Measurements from ENCODE around the gene CD38.

The CD38 gene

DNA sequence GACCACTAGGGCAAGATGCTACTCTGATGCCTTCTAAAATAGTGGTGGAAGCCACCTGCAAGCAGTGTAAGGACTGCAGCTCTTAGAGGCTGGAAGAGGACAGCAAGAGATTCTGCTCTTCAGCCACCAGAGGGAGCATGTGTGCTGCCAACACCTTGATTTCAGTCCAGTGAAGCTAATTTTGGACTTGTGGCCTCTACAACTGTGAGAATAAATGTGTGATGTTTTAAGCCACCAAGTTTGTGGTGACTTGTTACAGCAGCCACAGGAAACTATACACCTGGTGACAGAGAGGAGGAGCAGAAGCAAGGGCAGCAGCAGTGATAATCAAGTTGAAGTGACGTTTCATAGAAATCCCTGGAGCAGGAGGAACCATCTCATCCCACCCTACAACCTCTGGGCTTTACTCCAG is 104.6 kb downstream of the CD38 start:
- in situ Hi-C loops (cut with HindIII; ENCODE audit: low sequenced_read_pairs): no loop called here
- no peak overlapping the region for H3K4me3 ChIP-seq (ENCODE audit: low read depth, low read length)
- peak; percentile 82 for DNase-seq (ENCODE audit: low read depth)
- TF ChIP-seq, protein P1, sequence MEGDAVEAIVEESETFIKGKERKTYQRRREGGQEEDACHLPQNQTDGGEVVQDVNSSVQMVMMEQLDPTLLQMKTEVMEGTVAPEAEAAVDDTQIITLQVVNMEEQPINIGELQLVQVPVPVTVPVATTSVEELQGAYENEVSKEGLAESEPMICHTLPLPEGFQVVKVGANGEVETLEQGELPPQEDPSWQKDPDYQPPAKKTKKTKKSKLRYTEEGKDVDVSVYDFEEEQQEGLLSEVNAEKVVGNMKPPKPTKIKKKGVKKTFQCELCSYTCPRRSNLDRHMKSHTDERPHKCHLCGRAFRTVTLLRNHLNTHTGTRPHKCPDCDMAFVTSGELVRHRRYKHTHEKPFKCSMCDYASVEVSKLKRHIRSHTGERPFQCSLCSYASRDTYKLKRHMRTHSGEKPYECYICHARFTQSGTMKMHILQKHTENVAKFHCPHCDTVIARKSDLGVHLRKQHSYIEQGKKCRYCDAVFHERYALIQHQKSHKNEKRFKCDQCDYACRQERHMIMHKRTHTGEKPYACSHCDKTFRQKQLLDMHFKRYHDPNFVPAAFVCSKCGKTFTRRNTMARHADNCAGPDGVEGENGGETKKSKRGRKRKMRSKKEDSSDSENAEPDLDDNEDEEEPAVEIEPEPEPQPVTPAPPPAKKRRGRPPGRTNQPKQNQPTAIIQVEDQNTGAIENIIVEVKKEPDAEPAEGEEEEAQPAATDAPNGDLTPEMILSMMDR (IDR thresholded peaks at IDR 0.05; ENCODE audit: low read depth, low read length, missing control alignments): peak; percentile 88

DNA sequence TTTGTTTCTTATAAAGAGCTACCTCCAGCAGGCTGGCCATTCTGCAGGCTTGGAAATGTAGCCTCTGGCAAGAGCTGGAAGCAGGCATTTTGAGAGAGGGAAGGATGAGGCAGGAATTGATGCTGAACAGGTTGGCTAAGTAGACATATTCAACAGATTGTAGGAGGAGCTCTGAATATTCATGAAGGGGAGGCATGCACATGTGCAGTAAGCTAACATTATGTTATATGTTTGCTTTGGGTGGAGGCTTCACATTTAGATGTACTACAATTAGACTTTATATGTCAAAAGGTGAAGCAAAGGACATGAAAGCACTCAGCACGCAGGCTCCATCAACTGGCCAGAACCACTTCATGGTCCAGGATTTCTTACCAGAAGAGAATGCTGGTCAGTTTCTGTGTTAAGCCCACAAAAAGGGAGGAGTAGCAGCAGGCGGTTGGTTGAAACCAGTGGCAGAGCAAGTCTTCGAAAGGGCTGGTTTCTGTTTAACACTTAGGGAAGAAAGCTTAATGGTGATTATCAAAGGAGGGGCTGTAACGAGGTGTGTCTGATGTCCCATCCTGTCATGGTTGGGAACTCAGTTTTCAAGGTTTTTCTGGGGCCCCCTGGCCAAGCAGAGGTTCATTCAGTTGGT is 105.6 kb downstream of the CD38 start:
- H3K4me3 ChIP-seq (ENCODE audit: low read depth, low read length): no peak overlapping the region
- TF ChIP-seq, protein P1 (IDR thresholded peaks at IDR 0.05; ENCODE audit: low read depth, low read length, missing control alignments): no peak
- in situ Hi-C loops (cut with HindIII; ENCODE audit: low sequenced_read_pairs): no loop called here
- no peak for DNase-seq (ENCODE audit: low read depth)

DNA sequence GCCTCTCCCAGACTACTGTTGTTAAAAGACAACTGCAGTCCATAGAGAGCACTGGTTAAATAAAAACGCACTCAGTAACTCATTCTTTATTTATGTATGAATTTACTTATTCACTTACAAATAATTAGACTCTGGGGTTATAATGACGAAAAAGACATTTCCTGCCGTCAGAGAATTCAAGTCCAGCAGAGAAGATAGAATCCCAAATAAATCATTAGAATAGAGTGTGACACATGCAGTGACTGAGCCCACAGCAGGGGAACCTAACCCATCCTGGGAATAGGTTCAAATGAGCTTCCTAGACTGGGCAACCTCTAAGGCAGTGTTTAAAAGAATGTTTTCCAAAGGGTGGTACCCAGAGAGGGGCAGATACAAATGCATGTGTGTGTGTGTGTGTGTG is 106.5 kb downstream of the CD38 start:
- TF ChIP-seq, protein P1 (IDR thresholded peaks at IDR 0.05; ENCODE audit: low read depth, low read length, missing control alignments): no peak
- DNase-seq (ENCODE audit: low read depth): peak; percentile 18
- no peak overlapping the region for H3K4me3 ChIP-seq (ENCODE audit: low read depth, low read length)
- in situ Hi-C loops (cut with HindIII; ENCODE audit: low sequenced_read_pairs): no loop called here

DNA sequence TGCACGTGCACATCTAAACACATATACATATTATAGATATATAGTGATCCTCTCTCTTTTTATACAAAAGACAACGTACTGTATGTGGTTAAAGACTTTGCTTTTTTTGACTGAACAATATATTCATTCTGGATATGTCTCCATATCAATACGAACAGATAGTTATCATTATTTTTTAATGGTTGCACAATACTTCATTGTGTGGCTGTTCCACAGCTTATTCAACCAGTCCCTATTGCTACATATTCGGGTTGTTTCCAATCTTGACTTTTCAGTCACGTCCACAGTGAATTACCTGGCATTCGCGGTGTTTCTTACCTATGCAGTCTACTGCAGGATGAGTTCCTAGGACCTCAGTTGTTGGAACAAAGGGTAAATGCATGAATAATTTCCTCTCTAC is 107.3 kb downstream of the CD38 start:
- no peak overlapping the region for H3K4me3 ChIP-seq (ENCODE audit: low read depth, low read length)
- DNase-seq (ENCODE audit: low read depth): no peak
- TF ChIP-seq, protein P1 (IDR thresholded peaks at IDR 0.05; ENCODE audit: low read depth, low read length, missing control alignments): no peak
- in situ Hi-C loops (cut with HindIII; ENCODE audit: low sequenced_read_pairs): no loop called here

DNA sequence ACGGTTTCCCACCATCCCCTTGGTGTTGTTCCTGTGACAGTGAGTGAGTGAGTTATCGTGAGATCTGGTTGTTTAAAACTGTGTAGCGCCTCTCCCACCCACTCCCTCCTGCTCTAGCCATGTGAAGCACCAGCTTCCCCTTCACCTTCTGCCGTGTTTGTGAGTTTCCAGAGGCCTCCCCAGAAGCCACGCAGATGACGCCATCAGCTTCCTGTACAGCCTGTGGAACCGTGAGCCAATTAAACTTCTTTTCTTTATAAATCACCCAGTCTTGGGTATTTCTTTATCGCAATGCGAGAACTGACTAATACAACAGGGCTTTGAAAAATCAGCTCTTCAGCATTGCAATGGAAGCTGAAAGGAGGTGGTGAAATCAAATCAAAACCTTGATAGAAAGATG is 110.4 kb downstream of the CD38 start:
- DNase-seq (ENCODE audit: low read depth): no peak
- no peak overlapping the region for H3K4me3 ChIP-seq (ENCODE audit: low read depth, low read length)
- in situ Hi-C loops (cut with HindIII; ENCODE audit: low sequenced_read_pairs): no loop called here
- TF ChIP-seq, protein P1 (IDR thresholded peaks at IDR 0.05; ENCODE audit: low read depth, low read length, missing control alignments): no peak

DNA sequence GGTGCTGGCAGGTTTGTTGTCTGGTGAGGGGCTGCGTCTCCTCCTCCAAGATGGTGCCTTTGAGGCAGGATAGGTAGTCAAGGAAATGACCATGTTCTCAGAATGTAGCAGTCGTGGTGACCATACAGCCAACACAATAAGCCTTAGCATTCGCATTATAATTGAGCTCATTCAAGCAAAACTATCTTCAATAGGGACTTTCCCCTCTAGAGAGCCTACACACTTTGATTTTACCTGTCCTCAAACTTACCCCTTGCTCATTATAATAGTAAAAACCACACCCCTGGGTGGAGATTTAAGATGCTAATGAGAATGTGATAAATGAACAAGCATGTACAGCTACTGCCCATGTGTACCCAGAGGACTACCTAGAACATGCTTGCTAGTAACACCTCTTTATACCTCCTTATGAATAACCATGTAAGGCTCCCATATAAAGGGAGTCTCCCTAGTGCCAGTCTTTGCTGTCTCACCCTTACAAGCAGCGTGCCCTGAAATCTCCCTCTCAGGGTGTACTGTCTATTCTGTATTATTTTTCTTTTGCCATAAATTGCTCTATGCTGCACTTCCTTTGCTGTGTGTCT is 112.2 kb downstream of the CD38 start:
- TF ChIP-seq, protein P1 (IDR thresholded peaks at IDR 0.05; ENCODE audit: low read depth, low read length, missing control alignments): no peak
- in situ Hi-C loops (cut with HindIII; ENCODE audit: low sequenced_read_pairs): no loop called here
- no peak for DNase-seq (ENCODE audit: low read depth)
- H3K4me3 ChIP-seq (ENCODE audit: low read depth, low read length): no peak overlapping the region

Measured in astrocyte of the cerebellum (primary cell).